GM12891 (cell line): Measurements from ENCODE around the gene CA5A. TPM values are rescaled to one million over a fixed set of nuclear protein-coding genes. Genes with fewer than 3 reads are reported as not detected.
"Not testable (repeated sequence)": the region's sequence is repeated elsewhere in the genome, so short reads cannot be mapped to it uniquely, and the experiment has no call there.

Experiments used
- DNase-seq: peaks from one replicate; pipeline ENCODE4 v3.0.0; 2011; ENCODE audit warnings: low spot score; ENCODE audit not compliant: insufficient read length
- FAIRE-seq: peaks from 2 replicates; lab custom pipeline; 2011; peaks lifted over from hg19 to GRCh38; lab: Jason Lieb, UNC
- PAX5 ChIP-seq: IDR thresholded peaks from 2 replicates; pipeline ENCODE4 v1.6.1; 2011; ENCODE audit warnings: low read length, moderate library complexity, mild to moderate bottlenecking; ENCODE audit not compliant: insufficient read depth, severe bottlenecking
- POLR2A ChIP-seq: IDR thresholded peaks from 2 replicates; pipeline ENCODE4 v1.6.1; 2011; ENCODE audit warnings: low read depth, low read length, control low read depth
- POLR2AphosphoS5 ChIP-seq: IDR thresholded peaks from 2 replicates; pipeline ENCODE4 v1.6.1; 2011; ENCODE audit warnings: low read depth, low read length, control low read depth
- POU2F2 ChIP-seq: IDR thresholded peaks from 2 replicates; pipeline ENCODE4 v1.6.1; 2011; ENCODE audit warnings: low read depth, mild to moderate bottlenecking, control low read depth, low read length, moderate library complexity
- SPI1 ChIP-seq: IDR thresholded peaks from 2 replicates; pipeline ENCODE4 v1.6.1; 2011; ENCODE audit warnings: low read depth, low read length, control low read depth
- TAF1 ChIP-seq: IDR thresholded peaks from 2 replicates; pipeline ENCODE4 v1.6.1; 2011; ENCODE audit warnings: low read depth, low read length, control low read depth
- polyA plus RNA-seq: library from polyadenylated mRNA; unstranded; fragments of >200 nt; gene quantifications from one replicate; pipeline ENCODE4 v1.2.1, GENCODE V29; 2012; ENCODE audit warnings: low read depth, missing spikeins, inconsistent platforms; ENCODE audit not compliant: missing spikeins

CA5A gene
- polyA plus RNA-seq = 0.09 TPM

- DNase-seq = no peak
- FAIRE-seq = no peak
- TF ChIP-seq PAX5 = no peak
- TF ChIP-seq POU2F2 = no peak
Measured at GRCh38 chr16:87936375-87937230, at the start of gene CA5A. CA5A (minus strand) TSS chr16:87936529; CDS start chr16:87936450, 79 bp downstream.

DNA sequence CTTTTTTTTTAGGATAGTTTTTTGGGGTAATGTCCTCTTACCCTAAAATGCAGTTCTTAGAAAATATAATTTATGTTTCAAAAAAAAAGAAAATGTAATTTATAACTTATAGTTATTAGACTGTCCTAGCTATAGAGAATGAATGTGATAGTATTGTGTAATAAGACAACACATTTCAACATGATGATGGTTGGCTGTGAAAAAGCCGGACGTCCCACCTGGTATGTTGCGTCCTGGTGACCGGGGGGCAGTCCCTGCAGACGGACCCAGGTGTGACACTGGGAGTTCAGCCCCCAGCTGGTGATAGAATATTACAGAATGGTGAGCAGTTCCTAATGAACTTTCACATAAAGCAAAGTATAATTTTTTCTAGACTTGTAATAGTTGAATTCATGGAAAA is 49.2 kb upstream of the CA5A start:
- not testable (repeated sequence) for FAIRE-seq, DNase-seq

DNA sequence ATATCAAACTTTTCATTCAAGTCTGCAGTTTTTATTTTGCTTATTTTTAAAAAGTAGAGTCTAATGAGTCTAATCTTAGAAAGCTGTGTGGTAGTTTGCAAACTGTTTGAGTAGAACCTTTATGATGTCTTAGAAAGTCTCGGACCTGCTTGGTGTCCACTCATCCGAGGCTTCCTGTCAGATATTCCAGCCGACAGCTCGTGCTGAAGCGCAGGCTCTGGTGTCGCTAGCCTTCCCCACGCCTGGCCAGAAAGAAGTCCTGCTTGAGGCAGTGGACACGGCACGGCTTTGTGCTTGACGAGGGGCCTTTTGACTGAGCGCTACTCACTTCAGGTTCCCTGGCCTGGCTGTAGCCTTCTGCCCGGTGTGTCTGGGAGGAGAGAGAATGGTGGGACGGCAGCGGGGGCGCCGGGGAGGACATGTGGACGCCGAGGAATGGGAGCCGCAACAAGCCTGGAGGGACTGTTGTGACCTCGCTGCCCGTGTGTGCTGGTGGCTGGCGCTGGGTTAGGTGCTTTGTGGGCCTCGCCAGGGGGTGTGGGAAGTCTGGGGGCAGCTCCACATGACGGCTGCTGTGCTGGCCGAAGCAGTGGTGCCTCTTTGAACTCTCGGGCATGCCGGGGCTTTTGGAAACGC is 48.4 kb upstream of the CA5A start:
- no peak for FAIRE-seq
- TF ChIP-seq TAF1 = no peak
- TF ChIP-seq POLR2AphosphoS5 = no peak
- no peak for TF ChIP-seq PAX5
- no peak for DNase-seq

DNA sequence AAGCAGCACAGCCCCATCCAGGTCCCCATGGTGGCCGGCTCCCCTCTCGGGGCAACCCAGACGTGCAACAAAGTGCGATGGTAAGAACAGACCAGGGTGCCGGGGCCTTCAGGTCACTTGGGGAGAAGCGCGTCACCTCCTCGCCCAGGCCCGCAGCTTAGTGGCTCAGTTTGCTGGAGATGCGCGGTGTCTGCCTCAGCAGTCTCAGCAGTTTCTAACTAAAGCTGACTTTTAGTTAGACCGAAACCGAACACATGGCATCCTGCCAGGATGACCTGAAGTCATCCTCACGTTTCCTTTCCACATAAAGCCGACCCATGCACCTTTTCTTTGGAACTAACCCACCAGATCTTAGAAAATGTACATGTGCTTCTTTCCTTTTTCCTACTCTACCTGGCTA is 47.9 kb upstream of the CA5A start:
- not testable (repeated sequence) for DNase-seq, FAIRE-seq

DNA sequence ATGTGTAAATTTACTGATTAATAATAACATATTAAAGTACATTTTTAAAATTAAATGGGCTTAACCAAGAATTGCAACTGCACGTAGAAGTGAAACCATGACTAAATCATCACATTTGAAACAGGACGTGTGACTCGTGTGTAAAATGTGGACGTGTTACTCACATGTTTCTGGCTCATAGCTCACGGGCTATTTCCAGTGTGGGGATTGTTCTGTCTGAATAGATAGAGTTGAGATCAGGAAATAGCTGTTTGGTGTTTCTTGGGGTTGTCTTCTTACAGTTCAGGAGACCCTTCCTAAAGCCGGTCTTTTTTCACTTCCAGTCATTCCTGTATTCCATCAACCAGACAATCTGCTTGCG is 47.4 kb upstream of the CA5A start:
- FAIRE-seq = peak; percentile 78
- not testable (repeated sequence) for DNase-seq

- FAIRE-seq = peak; percentile 71
- DNase-seq = not testable (repeated sequence)
Measured at GRCh38 chr16:87983072-87983736, 46.9 kb upstream of the CA5A start.

- no peak for FAIRE-seq
- TF ChIP-seq POLR2AphosphoS5 = no peak
- no peak for TF ChIP-seq TAF1
- no peak for TF ChIP-seq POU2F2
- no peak for TF ChIP-seq SPI1
- TF ChIP-seq POLR2A = no peak
- TF ChIP-seq PAX5 = no peak
- no peak for DNase-seq
Measured at GRCh38 chr16:87982581-87983041, 46.3 kb upstream of the CA5A start.

GRCh38 chr16:87981376-87981775 is 45.0 kb upstream of the CA5A start:
- not testable (repeated sequence) for DNase-seq, FAIRE-seq

DNA sequence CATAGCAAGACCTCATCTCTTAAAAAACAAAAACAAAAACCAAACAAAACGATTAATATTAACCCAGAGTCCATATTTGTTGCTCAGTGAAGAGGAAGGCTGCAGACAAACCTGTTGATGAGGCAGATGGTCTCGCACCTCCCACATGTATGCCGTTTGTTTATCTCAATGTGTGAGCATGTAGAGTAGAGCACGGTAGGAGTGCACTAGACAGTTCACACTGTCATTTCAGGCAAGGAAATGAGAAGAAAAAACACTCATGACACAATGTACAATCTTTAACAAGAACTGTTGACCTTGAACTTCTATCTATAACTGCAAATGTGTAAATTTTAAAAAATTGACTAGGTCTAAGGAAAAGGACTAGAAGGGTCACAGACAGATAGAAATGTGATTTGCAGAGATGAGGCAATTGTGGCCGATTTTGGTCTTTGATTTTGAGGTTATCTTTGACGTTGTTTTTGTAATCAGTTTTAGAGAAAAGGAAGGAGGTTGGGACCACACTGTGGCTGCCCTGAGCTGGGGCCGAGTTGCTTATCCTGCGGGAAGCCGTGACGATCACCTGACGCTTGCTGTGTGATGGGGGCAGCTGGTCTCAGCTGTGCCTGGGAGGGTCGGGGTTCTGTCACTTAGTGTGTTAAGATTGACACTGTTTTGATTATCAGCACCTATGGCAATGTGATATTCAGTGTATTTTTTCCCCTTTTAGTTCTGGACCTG is 43.7 kb upstream of the CA5A start:
- DNase-seq, FAIRE-seq: not testable (repeated sequence)

GRCh38 chr16:87979352-87979751 is 43.0 kb upstream of the CA5A start:
- DNase-seq = no peak
- TF ChIP-seq SPI1 = no peak
- no peak for TF ChIP-seq POLR2AphosphoS5
- TF ChIP-seq POU2F2 = no peak

DNA sequence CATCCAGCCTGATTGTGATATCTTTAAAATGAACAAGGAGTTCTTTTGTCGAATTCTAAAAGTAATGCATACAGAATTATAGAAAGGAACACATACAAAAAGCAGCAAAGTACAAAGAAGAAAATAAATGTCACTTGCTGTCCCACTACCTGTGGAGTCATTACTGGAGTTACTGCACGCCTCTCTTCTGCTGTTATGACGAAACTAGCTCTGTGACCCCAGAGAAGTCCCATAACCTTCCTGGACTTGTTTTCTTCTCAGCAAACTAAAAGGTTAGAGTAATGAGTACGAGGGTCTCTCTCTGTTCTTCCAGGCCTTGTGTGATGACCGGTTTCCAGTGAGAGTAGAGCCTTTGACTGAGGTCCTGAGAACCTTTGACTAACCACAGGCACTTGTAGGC is 41.8 kb upstream of the CA5A start:
- FAIRE-seq = no peak

More at GRCh38 chr16:87979352-87979751, 43.0 kb upstream of the CA5A start:
- no peak for FAIRE-seq

More for the DNA sequence above, 41.8 kb upstream of the CA5A start:
- TF ChIP-seq PAX5 = no peak
- TF ChIP-seq POLR2A = no peak
- no peak for TF ChIP-seq POU2F2
- no peak for TF ChIP-seq SPI1
- TF ChIP-seq TAF1 = no peak
- no peak for TF ChIP-seq POLR2AphosphoS5
- no peak for DNase-seq
